Endothelial cell of umbilical vein (primary cell): ENCODE results near the gene NFS1.

ENCODE experiments used
- EZH2 ChIP-seq: IDR thresholded peaks from 2 replicates; pipeline ENCODE4 v1.6.1; 2012; ENCODE audit warnings: borderline replicate concordance, low read depth, mild to moderate bottlenecking, moderate library complexity, low read length, inconsistent platforms; ENCODE audit not compliant: severe bottlenecking
- FOS ChIP-seq: IDR thresholded peaks from 2 replicates; pipeline ENCODE4 v1.6.1; 2011; ENCODE audit warnings: mild to moderate bottlenecking, low read length, moderate library complexity, borderline replicate concordance; ENCODE audit not compliant: insufficient read depth
- GATA2 ChIP-seq: IDR thresholded peaks from 2 replicates; pipeline ENCODE4 v1.7.0; 2011; ENCODE audit warnings: low read depth, mild to moderate bottlenecking, moderate library complexity, mixed read lengths, low read length; ENCODE audit not compliant: insufficient read length, insufficient read depth
- JUN ChIP-seq: IDR thresholded peaks from 2 replicates; pipeline ENCODE4 v1.6.1; 2011; ENCODE audit warnings: borderline replicate concordance, low read depth; ENCODE audit not compliant: insufficient read length, insufficient read depth
- MYC ChIP-seq: IDR thresholded peaks from one replicate; pipeline ENCODE4 v1.6.1; 2011; ENCODE audit warnings: mild to moderate bottlenecking, low read depth, low read length
- POLR2A ChIP-seq: IDR thresholded peaks from 2 replicates; pipeline ENCODE4 v1.6.1; 2012; ENCODE audit warnings: low read depth, mild to moderate bottlenecking, control low read depth, low read length
- POLR2AphosphoS5 ChIP-seq: IDR thresholded peaks from 2 replicates; pipeline ENCODE4 v1.6.1; 2012; ENCODE audit warnings: low read depth, mild to moderate bottlenecking, control low read depth, low read length, moderate library complexity; ENCODE audit not compliant: insufficient read depth
- TF ChIP-seq, protein P1 (sequence below), 2 donors: IDR thresholded peaks; 1 replicate in 1 of 2; 2 replicates in 1 of 2; pipeline ENCODE4 v1.5.1; 2011; ENCODE audit warnings: low read length in 2 of 2, mild to moderate bottlenecking in 2 of 2, moderate library complexity in 2 of 2, control low read depth in 1 of 2, inconsistent platforms in 1 of 2, low read depth in 1 of 2; ENCODE audit not compliant: insufficient read depth in 1 of 2; ENCODE audit errors: extremely low read depth in 1 of 2
- TF ChIP-seq, protein P2 (sequence below): IDR thresholded peaks from 2 replicates; pipeline ENCODE4 v1.6.1; 2011; ENCODE audit not compliant: insufficient read depth, insufficient read length

DNA sequence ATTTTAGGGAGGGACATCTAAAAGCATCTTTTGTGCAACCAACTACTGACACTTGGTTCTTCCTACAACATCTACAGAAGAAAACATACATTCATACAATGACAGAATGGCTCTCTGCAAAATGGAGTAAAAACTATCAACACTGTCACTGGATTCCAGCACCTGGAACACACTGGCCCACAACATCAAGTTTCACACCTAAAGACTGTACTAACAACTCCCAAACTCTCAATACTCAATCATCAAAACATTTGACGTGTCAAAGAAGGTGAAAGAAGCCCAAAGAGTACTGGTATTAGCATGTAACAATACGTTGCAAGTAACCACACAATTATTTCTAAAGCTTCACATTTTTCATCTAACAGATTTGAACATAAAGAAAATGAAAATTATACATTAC is 36.6 kb downstream of the NFS1 start:
- TF ChIP-seq, protein P1, sequence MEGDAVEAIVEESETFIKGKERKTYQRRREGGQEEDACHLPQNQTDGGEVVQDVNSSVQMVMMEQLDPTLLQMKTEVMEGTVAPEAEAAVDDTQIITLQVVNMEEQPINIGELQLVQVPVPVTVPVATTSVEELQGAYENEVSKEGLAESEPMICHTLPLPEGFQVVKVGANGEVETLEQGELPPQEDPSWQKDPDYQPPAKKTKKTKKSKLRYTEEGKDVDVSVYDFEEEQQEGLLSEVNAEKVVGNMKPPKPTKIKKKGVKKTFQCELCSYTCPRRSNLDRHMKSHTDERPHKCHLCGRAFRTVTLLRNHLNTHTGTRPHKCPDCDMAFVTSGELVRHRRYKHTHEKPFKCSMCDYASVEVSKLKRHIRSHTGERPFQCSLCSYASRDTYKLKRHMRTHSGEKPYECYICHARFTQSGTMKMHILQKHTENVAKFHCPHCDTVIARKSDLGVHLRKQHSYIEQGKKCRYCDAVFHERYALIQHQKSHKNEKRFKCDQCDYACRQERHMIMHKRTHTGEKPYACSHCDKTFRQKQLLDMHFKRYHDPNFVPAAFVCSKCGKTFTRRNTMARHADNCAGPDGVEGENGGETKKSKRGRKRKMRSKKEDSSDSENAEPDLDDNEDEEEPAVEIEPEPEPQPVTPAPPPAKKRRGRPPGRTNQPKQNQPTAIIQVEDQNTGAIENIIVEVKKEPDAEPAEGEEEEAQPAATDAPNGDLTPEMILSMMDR (IDR thresholded peaks at IDR 0.05; ENCODE audit: extremely low read depth in 1 of 2, insufficient read depth in 1 of 2, low read depth in 1 of 2, low read length in 2 of 2): no peak
- TF ChIP-seq POLR2AphosphoS5 (no peak), POLR2A (no peak), EZH2 (no peak), JUN (no peak), FOS (no peak), GATA2 (no peak), MYC (no peak)
- TF ChIP-seq, protein P2, sequence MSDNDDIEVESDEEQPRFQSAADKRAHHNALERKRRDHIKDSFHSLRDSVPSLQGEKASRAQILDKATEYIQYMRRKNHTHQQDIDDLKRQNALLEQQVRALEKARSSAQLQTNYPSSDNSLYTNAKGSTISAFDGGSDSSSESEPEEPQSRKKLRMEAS: no peak
